Liver (tissue), 9 donors: Measurements from ENCODE around the gene ISG20L2. TPM values are rescaled to one million over a fixed set of nuclear protein-coding genes. Genes with fewer than 3 reads are reported as not detected.

Source experiments
- DNase-seq: peaks from one replicate; pipeline ENCODE4 v3.0.0-alpha.2; 2017; ENCODE audit warnings: low spot score
- H3K27ac ChIP-seq, 2 donors: one replicate each; pipeline ENCODE4 v1.7.0; 2013; ENCODE audit warnings: inconsistent platforms in 2 of 2, low read length in 2 of 2, control low read depth in 1 of 2, low read depth in 1 of 2, mild to moderate bottlenecking in 1 of 2
- H3K27me3 ChIP-seq, 4 donors: one replicate each; pipeline versions ENCODE4 v1.6.1 to v1.7.0; 2013; ENCODE audit warnings: low read length in 3 of 4, inconsistent platforms in 1 of 4, mild to moderate bottlenecking in 1 of 4, moderate library complexity in 1 of 4; ENCODE audit not compliant: control insufficient read depth in 4 of 4, insufficient read depth in 4 of 4
- H3K36me3 ChIP-seq, 4 donors: one replicate each; pipeline versions ENCODE4 v1.6.1 to v1.7.0; 2013; ENCODE audit warnings: low read length in 3 of 4, mild to moderate bottlenecking in 3 of 4, low read depth in 1 of 4, moderate library complexity in 1 of 4; ENCODE audit not compliant: control insufficient read depth in 4 of 4, insufficient read depth in 3 of 4
- H3K4me1 ChIP-seq, 4 donors: one replicate each; pipeline versions ENCODE4 v1.6.1 to v1.7.0; 2013; ENCODE audit warnings: low read length in 3 of 4, mild to moderate bottlenecking in 3 of 4, moderate library complexity in 1 of 4; ENCODE audit not compliant: control insufficient read depth in 4 of 4, insufficient read depth in 4 of 4
- H3K4me3 ChIP-seq, 3 donors: one replicate each; pipeline versions ENCODE4 v1.6.1 to v1.7.0; 2013; ENCODE audit warnings: low read length in 3 of 3, control low read depth in 1 of 3, low read depth in 1 of 3, mild to moderate bottlenecking in 1 of 3
- H3K9ac ChIP-seq, 2 donors: one replicate each; pipeline ENCODE4 v1.7.0; 2013; ENCODE audit warnings: low read length in 2 of 2, mild to moderate bottlenecking in 2 of 2, moderate library complexity in 2 of 2, control low read depth in 1 of 2, low read depth in 1 of 2
- H3K9me3 ChIP-seq, 4 donors: one replicate each; pipeline versions ENCODE4 v1.6.1 to v1.7.0; 2013; ENCODE audit warnings: low read length in 3 of 4; ENCODE audit not compliant: control insufficient read depth in 4 of 4
- EGR1 ChIP-seq, 2 donors: IDR thresholded peaks; 2 replicates each; pipeline ENCODE4 v1.6.1; 2016 to 2018; ENCODE audit warnings: antibody characterized with exemption in 2 of 2, low read depth in 2 of 2
- FOXA1 ChIP-seq: IDR thresholded peaks from 2 replicates; pipeline ENCODE4 v1.6.1; 2016; ENCODE audit warnings: antibody characterized with exemption
- FOXA2 ChIP-seq: IDR thresholded peaks from 2 replicates; pipeline ENCODE4 v1.6.1; 2016; ENCODE audit warnings: antibody characterized with exemption
- HNF4A ChIP-seq, 2 donors: conservative IDR thresholded peaks; 2 replicates each; pipeline ENCODE4 v1.6.1; 2016; ENCODE audit warnings: antibody characterized with exemption in 2 of 2, mild to moderate bottlenecking in 2 of 2
- HNF4G ChIP-seq: IDR thresholded peaks from 2 replicates; pipeline ENCODE4 v1.6.1; 2016; ENCODE audit warnings: antibody characterized with exemption
- JUND ChIP-seq, 2 donors: IDR thresholded peaks; 2 replicates each; pipeline ENCODE4 v1.6.1; 2016; ENCODE audit warnings: antibody characterized with exemption in 2 of 2
- NR2F2 ChIP-seq: IDR thresholded peaks from 2 replicates; pipeline ENCODE4 v1.6.1; 2016; ENCODE audit warnings: antibody characterized with exemption
- RAD21 ChIP-seq, 2 donors: IDR thresholded peaks; 2 replicates each; pipeline ENCODE4 v1.6.1; 2016; ENCODE audit warnings: antibody characterized with exemption in 2 of 2, mild to moderate bottlenecking in 2 of 2
- RXRA ChIP-seq, 2 donors: IDR thresholded peaks; 2 replicates each; pipeline ENCODE4 v1.6.1; 2017 to 2018; ENCODE audit warnings: antibody characterized with exemption in 2 of 2, mild to moderate bottlenecking in 1 of 2
- SP1 ChIP-seq: IDR thresholded peaks from 2 replicates; pipeline ENCODE4 v1.6.1; 2018; ENCODE audit warnings: antibody characterized with exemption, mild to moderate bottlenecking
- TAF1 ChIP-seq: conservative IDR thresholded peaks from 2 replicates; pipeline ENCODE4 v1.6.1; 2016; ENCODE audit warnings: antibody characterized with exemption, mild to moderate bottlenecking
- YY1 ChIP-seq: IDR thresholded peaks from 2 replicates; pipeline ENCODE4 v1.6.1; 2016; ENCODE audit warnings: antibody characterized with exemption, mild to moderate bottlenecking
- WGBS: extraction: QIAGEN DNeasy Blood & Tissue Kit; methylation state at CpG from one replicate; pipeline ENCODE4 v1.1.7; 2013; 5-methylcytosine and 5-hydroxymethylcytosine counted together
- polyA plus RNA-seq, 2 donors: library from polyadenylated mRNA; stranded (reverse) in 1 of 2; unstranded in 1 of 2; fragments of 200-250 nt in 1 of 2; fragments of >200 nt in 1 of 2; fragmentation: Nextera tagmentation in 1 of 2; extraction: Ambion mirVana in 1 of 2; gene quantifications; one replicate each; pipeline versions ENCODE4 v1.2.1 to v1.2.3, GENCODE V29; 2013 to 2015
- total RNA-seq, 2 donors: library from RNA; depleted of rRNA; stranded (reverse); fragments of >200 nt; gene quantifications; one replicate each; pipeline ENCODE4 v1.2.3, GENCODE V29; 2014
- TF ChIP-seq, protein P1 (sequence below): IDR thresholded peaks from 2 replicates; pipeline ENCODE4 v1.6.1; 2016; ENCODE audit warnings: antibody characterized with exemption
- TF ChIP-seq, protein P2 (sequence below): IDR thresholded peaks from 2 replicates; pipeline ENCODE4 v1.6.1; 2016; ENCODE audit warnings: antibody characterized with exemption, mild to moderate bottlenecking
- TF ChIP-seq, protein P3 (sequence below): IDR thresholded peaks from 2 replicates; pipeline ENCODE4 v1.6.1; 2016; ENCODE audit warnings: antibody characterized with exemption
- TF ChIP-seq, protein P4 (sequence below): fragments of 150-350 bp; IDR thresholded peaks from 2 replicates; pipeline ENCODE4 v1.5.1; 2017; ENCODE audit warnings: improper control_type of control experiment, low read depth, low read length; ENCODE audit not compliant: missing input control
- donor health status: healthy.
- donor health status: healthy.
- donor health status: healthy.
- donor health status: healthy.
- donor health status: healthy.

Gene ISG20L2
- total and polyA plus RNA-seq, 4 donors: 5.6 to 9.9 (median 6.7) TPM

DNA sequence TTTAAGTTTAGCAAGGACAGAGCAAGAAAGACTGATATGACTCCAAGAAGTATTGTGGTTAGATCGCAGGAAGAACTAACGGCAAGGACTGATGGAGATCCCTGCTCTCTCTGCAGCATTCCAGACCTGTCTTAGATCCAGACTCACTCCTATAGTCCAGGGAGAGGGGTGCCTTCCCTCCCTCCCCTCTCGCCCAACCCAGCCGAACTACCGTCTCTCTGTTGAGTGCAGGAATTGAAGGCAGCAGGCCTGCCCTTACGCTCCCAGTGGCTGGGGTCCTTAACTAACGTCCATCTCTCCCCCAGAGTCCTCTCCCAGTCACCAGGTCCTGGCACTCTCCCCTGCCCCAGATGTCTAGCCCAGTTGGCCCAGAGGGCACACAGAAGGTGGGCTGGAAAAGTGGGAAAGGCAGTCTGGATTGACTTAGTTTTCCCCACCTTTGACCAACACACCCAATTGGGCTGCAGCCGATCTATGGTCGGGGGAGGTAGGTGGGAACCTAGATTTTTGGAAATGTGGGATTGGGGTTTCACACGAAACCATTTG is 24.3 kb downstream of the ISG20L2 start:
- Histone ChIP-seq H3K4me3 (no peak overlapping the region), H3K9me3 (no peaks in the 10 kb centered on the region), H3K27ac (no peak overlapping the region), H3K27me3 (peaks cover 0 to 10% (median 7%) of the 10 kb centered on the region in 4 donors), H3K4me1 (peaks cover 11 to 19% (median 13%) of the 10 kb centered on the region in 4 donors), H3K36me3 (no peaks in the 10 kb centered on the region), H3K9ac (no peak overlapping the region)
- DNase-seq: no peak
- 55% methylated on average over 10 of the region's 10 CpGs for WGBS
- TF ChIP-seq, protein P1, sequence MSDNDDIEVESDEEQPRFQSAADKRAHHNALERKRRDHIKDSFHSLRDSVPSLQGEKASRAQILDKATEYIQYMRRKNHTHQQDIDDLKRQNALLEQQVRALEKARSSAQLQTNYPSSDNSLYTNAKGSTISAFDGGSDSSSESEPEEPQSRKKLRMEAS: no peak
- TF ChIP-seq YY1 (no peak), NR2F2 (no peak), JUND (IDR thresholded peaks at IDR 0.05) (no peak), HNF4G (no peak), TAF1 (no peak), SP1 (no peak), FOXA1 (no peak), RAD21 (IDR thresholded peaks at IDR 0.05) (no peak), RXRA (IDR thresholded peaks at IDR 0.05) (no peak), EGR1 (IDR thresholded peaks at IDR 0.05; ENCODE audit: low read depth in 2 of 2) (no peak)
- TF ChIP-seq, protein P2, sequence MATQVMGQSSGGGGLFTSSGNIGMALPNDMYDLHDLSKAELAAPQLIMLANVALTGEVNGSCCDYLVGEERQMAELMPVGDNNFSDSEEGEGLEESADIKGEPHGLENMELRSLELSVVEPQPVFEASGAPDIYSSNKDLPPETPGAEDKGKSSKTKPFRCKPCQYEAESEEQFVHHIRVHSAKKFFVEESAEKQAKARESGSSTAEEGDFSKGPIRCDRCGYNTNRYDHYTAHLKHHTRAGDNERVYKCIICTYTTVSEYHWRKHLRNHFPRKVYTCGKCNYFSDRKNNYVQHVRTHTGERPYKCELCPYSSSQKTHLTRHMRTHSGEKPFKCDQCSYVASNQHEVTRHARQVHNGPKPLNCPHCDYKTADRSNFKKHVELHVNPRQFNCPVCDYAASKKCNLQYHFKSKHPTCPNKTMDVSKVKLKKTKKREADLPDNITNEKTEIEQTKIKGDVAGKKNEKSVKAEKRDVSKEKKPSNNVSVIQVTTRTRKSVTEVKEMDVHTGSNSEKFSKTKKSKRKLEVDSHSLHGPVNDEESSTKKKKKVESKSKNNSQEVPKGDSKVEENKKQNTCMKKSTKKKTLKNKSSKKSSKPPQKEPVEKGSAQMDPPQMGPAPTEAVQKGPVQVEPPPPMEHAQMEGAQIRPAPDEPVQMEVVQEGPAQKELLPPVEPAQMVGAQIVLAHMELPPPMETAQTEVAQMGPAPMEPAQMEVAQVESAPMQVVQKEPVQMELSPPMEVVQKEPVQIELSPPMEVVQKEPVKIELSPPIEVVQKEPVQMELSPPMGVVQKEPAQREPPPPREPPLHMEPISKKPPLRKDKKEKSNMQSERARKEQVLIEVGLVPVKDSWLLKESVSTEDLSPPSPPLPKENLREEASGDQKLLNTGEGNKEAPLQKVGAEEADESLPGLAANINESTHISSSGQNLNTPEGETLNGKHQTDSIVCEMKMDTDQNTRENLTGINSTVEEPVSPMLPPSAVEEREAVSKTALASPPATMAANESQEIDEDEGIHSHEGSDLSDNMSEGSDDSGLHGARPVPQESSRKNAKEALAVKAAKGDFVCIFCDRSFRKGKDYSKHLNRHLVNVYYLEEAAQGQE: no peak
- TF ChIP-seq, protein P3, sequence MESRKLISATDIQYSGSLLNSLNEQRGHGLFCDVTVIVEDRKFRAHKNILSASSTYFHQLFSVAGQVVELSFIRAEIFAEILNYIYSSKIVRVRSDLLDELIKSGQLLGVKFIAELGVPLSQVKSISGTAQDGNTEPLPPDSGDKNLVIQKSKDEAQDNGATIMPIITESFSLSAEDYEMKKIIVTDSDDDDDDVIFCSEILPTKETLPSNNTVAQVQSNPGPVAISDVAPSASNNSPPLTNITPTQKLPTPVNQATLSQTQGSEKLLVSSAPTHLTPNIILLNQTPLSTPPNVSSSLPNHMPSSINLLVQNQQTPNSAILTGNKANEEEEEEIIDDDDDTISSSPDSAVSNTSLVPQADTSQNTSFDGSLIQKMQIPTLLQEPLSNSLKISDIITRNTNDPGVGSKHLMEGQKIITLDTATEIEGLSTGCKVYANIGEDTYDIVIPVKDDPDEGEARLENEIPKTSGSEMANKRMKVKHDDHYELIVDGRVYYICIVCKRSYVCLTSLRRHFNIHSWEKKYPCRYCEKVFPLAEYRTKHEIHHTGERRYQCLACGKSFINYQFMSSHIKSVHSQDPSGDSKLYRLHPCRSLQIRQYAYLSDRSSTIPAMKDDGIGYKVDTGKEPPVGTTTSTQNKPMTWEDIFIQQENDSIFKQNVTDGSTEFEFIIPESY: no peak
- TF ChIP-seq, protein P4, sequence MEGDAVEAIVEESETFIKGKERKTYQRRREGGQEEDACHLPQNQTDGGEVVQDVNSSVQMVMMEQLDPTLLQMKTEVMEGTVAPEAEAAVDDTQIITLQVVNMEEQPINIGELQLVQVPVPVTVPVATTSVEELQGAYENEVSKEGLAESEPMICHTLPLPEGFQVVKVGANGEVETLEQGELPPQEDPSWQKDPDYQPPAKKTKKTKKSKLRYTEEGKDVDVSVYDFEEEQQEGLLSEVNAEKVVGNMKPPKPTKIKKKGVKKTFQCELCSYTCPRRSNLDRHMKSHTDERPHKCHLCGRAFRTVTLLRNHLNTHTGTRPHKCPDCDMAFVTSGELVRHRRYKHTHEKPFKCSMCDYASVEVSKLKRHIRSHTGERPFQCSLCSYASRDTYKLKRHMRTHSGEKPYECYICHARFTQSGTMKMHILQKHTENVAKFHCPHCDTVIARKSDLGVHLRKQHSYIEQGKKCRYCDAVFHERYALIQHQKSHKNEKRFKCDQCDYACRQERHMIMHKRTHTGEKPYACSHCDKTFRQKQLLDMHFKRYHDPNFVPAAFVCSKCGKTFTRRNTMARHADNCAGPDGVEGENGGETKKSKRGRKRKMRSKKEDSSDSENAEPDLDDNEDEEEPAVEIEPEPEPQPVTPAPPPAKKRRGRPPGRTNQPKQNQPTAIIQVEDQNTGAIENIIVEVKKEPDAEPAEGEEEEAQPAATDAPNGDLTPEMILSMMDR: no peak

DNA sequence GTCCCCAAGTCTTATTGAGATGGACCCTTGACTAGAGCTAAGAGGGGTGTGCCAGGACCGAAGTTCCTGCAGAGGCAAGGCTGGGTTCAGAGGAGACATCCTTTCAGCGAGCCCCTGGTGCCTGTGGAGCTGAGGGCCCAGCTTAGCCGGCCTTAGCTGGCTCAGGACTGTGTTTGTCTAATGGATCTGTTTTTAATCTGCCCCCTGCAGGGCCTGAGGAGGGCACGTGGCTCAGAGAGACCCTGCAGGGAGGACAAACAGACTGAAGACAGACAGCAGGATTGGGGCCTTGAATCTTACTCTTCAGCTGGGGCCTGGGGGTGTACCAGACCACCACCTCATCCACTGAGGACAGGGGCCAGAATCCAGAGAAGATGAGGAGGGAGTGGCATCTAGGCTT is 24.8 kb downstream of the ISG20L2 start:
- TF ChIP-seq, protein P4: no peak
- no peak for TF ChIP-seq FOXA2
- TF ChIP-seq HNF4A (conservative IDR thresholded peaks at IDR 0.05): no peak
- TF ChIP-seq JUND (IDR thresholded peaks at IDR 0.05): no peak
- no peak for TF ChIP-seq EGR1 (IDR thresholded peaks at IDR 0.05; ENCODE audit: low read depth in 2 of 2)
- H3K36me3 ChIP-seq: no peaks in the 10 kb centered on the region
- H3K4me1 ChIP-seq: peaks cover 11 to 19% (median 13%) of the 10 kb centered on the region in 4 donors
- H3K9ac ChIP-seq: no peak overlapping the region
- no peak for DNase-seq
- H3K4me3 ChIP-seq: no peak overlapping the region
- peaks cover 0 to 10% (median 7%) of the 10 kb centered on the region in 4 donors for H3K27me3 ChIP-seq
- WGBS: 34% methylated on average over 4 of the region's 4 CpGs
- no peaks in the 10 kb centered on the region for H3K9me3 ChIP-seq
- no peak overlapping the region for H3K27ac ChIP-seq
